GM18951 (cell line): ENCODE data around the gene DCUN1D3.

Source experiments
- POLR2A ChIP-seq: IDR thresholded peaks from 4 replicates; pipeline ENCODE4 v1.6.1; 2011; ENCODE audit warnings: mild to moderate bottlenecking; ENCODE audit not compliant: insufficient read length, insufficient read depth; ENCODE audit errors: extremely low read depth
- in situ Hi-C: fragments of 300-500 bp; cut with MboI; formaldehyde crosslinking; loops from one replicate; pipeline ENCODE4 v1.12.0; 2022; ENCODE audit warnings: low sequenced_read_pairs, mixed read lengths, inconsistent platforms; ENCODE audit not compliant: unreplicated experiment

The DCUN1D3 gene

DNA sequence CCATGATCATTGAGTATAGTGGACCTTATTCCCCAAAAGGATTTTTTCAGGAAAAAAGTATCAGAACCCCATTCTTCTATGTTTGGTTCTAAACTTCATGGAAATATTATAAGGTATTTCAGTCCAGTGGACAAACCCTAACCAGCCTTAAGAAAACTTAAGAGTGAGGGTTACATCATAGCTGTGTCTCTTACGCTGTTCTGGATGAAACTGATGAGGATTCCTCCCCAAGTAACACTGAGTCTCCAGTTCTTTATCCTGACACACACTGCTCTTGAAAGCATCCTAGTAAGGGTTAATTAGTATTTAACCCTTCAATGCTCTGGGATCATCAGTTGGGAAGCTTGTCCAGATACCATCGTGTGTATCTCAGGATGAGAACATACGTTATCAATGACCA, 5.4 kb upstream of the DCUN1D3 start:
- no peak for TF ChIP-seq POLR2A
- in situ Hi-C loops, result no loop called here

DNA sequence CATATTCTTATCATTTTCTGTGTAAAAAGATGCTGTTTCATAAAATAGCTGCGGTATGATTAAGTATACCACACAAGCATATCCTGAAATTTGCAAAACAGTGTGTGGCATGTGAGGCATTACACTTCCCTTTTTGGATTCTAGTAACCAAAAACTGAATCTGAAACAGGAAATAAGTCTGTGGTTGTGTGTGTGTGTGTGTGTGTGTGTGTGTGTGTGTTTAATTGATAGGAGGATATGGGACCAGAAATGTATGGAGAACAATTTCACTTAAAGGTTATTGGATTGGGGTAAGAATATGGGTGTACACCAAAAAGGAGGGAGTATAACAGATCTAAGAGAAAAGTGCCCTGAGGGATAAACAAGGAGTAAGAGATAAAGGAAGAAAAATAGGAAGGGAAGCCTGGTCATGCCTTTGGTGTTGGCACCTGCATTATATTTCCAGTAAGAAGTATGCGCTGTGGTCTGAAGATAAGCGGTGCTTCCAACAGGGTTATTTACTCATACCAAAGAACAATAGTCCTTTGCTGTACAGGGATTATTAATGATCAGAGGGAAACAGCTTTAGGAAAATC, 4.4 kb upstream of the DCUN1D3 start:
- in situ Hi-C loops, result no loop called here
- no peak for TF ChIP-seq POLR2A

DNA sequence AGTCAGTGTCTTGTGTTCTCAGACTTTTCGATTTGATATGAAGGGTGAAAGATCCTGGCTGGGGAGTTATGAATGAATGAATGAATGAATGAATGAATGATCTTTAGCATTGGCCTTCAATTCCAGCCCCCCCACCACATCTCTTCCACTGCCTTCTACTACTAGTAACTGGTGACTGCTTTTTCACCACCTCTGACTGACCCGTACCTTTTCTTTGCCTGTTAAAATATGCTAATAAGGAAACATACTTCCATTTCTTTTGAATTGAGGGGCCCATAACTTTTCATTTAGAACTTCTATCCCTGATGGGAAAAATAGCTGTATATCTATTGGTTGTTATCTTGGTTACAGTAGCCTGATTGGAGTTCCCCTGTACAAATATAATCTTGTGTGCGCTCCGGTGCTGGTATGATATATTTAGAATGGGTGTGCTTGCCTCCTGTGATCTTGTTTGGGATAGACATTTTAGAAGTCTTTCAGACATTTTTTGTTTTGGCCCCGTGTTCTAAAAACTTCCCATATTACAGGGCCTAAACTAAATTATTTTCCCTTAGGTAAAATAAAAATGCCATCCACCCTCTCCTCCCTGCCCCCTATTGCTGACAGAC, 3.8 kb upstream of the DCUN1D3 start:
- no peak for TF ChIP-seq POLR2A

DNA sequence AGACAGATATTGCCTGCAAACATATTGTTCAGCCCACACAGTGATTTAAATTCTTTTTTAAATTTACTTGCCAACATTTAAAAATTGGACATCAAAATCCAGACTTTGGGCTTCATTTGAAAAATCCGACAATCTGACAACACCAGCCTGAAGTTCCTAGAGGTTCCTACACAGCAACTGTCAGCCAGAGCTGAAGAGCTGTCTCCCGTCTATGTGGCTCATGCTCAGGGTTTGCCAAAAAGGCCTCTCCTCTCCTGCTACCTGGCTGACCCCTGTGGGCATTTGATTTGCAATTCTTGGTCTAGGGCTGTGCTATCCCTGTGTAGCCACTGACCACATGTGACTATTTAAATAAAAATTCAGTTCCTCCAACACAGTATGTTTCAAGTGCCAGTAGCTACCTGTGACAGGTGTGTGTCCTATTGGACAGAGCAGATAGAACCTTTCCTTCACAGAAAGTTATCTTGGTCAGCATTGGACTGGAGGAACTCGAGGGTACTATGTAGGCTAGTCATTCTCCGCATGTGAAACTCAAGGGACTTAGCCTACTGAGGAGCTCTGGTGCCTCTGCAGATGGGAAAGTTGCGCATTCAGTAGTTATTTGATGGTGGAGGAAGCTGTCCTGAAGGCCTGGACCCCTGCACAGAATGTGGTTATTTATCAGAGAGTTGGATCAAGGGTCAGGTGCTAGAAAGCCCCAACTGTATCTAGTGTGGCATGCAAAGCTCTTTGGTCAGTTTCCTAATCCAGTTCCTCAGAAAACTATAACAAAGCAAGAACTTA, 3.1 kb upstream of the DCUN1D3 start:
- in situ Hi-C loops, result no loop called here
- no peak for TF ChIP-seq POLR2A

More for the DNA sequence above, 3.8 kb upstream of the DCUN1D3 start:
- in situ Hi-C loops, result no loop called here

DNA sequence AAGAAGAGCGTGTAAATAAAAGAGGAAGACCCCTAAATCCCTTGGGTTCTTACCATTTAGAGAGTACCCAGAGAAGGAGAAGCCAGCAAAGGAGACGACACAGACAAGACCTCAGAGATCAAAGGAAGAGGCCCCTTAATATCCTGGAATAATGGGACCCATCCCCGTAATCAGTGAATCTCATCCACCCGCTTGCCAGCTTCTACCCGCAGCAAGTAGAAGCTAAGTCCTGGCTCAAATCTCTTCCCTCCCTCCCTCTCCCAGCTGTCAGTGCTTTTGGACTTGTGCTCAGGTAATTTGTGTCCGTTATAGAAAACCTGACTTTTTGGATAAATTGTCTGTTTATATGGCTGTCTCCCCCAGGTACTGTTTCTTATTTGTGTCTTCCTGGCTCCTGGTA, 2.3 kb upstream of the DCUN1D3 start:
- in situ Hi-C loops, result no loop called here
- no peak for TF ChIP-seq POLR2A

DNA sequence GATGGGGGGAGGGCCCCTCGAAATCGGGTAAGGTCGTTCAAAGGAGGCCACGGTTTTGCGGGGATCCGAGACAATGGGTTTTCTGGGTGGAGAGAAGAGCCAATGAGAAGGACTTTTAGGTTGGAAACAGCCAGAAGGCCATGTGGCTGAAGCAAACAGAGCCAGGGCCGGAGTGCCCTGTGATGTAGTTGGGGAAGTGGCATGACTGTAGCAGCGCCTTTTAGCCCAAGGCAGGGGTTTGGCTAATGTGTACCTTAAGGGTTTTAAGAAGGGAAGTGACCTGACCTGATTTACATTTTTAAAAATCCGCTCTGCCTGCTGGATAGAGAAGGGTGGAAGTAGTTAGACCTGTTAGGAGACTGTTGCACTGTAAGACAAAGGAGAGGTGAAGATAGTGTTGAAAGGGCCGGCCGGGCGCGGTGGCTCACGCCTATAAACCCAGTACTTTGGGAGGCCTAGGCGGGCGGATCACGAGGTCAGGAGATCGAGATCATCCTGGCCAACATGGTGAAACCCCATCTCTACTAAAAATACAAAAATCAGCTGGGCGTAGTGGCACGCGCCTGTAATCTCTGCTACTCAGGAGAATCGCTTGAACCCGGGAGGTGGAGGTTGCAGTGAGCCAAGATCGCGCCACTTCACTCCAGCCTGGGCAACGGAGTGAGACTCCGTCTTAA, 1.4 kb upstream of the DCUN1D3 start:
- in situ Hi-C loops, result no loop called here
- TF ChIP-seq POLR2A, result peak; percentile 62

DNA sequence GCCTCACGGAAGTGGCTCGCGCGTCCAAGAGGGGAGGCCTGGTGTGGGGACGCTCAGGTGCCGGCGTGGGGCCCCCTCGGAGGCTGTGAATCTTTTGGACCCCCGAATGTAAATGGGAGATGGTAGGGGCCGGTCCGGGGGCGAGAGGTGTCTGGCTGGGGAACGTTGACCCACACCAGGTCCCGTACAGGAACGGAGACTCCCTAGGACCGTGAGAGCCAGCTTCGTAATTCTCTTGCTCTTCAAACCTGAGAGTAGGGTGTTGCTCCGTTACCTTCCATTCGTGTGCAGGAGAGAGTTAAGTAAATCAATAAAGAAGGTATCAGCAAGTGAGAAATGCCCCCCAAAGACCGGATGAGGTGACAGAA, 894 bp upstream of the DCUN1D3 start:
- in situ Hi-C loops, result no loop called here

DNA sequence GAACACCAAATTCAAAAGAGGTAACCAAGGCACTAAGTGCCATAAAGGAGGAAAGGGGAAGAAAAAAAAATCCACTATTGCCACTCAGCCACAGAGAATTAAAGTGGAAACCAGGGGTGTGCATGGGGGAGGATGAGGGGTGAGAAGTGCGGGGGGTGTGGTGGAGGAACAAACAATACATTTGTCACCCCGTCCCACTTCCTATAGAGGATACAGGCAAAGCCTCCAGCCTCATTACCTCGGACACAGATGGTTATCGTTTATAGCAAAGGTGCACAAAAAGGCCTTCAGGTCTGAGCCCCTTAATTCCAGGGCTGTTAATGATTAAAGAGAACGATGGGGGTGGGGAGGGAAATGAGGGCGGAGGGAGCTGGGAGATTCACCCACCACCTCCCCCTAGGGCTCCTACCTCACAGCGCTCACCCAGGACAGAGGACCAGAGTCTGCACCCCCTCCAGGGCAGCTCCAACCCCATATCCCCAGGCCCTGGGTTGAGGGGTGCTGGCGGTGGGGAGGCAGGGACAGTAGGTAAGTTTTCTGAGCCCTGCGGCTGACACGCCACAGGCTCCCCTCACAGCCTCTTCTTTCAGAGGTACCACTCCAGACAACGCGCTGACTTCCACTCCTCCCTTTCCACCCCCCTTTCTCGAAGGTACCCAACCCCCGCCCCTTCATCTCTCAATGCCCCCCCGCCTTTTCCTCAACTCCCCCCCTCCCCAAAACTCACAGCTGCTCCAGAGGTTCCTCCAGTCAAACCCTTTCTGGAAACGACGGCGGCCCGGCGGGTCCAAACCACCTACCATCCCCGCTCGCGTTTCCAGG, 470 bp downstream of the DCUN1D3 start:
- no peak for TF ChIP-seq POLR2A
- in situ Hi-C loops, result no loop called here

More for the DNA sequence above, 894 bp upstream of the DCUN1D3 start:
- no peak for TF ChIP-seq POLR2A

DNA sequence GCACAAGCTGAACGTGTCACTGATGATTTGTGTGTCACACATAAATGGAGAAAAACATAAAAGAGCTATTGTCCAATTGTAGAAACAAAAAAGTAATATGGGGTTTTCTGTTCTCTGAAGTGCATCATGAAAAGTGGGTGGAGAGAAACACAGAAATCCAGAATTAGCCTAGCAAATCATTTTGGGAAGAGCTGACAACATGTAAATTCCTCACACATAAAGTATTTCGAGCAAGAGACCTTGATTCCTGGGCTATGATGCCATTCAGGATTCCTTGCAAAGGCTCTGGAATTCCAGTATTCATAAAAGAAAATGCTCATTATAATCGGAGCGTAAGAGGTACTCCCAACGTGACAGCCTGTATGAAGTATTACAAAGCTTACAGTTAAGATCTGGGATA, 1.1 kb downstream of the DCUN1D3 start:
- TF ChIP-seq POLR2A, result no peak
- in situ Hi-C loops, result no loop called here

DNA sequence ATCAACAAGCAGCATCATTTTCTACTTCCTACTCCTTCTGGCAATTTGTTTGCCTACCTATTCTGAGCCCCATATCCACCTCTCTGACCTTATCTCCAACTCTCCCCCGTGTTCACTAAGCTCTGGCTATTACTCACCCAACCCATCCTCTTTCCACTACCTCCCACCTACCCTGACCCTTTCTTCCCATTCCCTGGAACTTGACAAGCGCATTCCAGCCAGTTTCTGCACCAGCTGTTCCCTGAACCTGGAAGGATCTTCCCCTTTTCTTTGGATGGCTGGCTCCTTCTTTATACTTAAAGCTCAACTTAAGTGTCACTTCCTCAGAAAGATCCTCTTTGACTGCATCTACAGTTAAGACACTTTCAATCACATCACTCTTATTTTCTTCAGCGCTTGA, 2.2 kb downstream of the DCUN1D3 start:
- TF ChIP-seq POLR2A, result no peak
- in situ Hi-C loops, result no loop called here

DNA sequence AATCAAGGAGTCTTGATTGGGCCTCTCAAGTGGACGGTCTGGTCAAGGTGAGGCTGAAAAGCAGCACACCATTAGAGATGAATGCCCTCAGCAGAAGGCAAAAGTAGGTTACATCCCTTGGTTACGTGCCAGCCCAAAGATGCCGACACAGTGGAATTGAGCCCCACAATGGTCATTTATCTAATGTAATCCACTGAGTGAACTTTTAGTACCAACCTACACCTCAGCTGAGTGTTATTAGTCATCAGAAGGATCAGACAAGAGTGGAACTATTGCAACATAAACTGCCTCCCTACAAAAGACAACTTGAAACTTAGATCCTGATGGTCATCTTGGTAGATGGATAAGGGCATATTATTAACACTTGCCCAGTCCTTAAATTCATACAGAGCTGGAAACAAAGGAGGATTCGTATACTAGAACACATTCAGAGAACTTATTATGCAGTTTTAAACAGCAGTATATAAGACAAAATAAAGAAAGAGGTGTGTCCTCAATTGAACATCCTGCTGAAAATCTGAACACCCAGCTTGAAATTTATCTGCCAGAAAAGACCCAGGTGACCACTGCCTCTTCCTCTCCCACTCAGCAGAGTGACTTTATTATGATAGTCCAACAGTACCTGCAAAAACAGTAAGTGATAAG, 2.8 kb downstream of the DCUN1D3 start:
- no peak for TF ChIP-seq POLR2A
- in situ Hi-C loops, result no loop called here

DNA sequence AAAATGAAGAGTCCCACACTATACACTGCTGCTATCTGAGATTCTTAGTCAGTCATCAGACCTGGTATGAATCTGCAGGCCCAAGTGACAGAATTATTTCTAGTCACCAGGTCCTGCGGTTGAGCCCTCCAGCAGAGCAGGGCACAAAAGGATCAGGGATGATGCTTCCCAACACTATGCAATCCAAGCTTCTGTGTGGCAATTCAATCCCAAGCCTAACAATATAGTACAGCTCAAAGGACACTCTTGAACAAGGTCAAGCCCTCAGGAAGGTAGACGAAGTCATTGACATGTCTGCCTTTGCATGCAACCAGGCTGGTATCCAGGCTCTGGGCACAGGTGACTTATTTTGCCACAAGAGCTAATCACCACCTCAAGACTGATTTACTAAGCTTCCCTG, 5.8 kb downstream of the DCUN1D3 start:
- no peak for TF ChIP-seq POLR2A
- in situ Hi-C loops, result no loop called here

DNA sequence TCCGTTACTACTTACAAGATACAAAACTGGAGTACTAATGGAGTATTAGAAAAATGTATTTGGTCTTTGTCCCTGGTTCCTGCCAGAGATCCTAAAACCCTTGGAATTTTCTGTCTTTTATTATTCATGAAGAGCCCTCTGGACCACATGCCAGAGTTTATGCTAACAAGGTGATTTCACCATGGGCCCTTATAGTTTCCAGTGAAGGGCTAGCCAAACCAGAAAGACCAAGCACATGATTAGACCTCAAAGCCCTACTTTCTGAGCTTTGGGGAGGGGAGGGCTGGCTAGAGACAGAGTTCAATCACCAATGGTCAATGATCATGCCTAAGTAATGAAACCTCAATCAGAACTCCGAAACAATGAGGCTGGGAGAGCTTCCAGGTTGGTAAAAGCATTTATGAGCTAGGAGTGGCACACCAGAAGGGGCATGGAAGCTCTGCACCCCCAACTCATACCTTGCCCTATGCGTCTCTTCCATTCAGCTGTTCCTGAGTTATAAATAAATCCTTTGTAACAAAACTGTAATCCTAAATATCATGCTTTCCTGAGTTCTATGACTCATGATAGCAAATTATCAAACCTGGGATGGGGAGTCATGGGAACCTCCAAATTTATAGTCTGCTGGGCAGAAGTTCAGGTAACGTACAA, 10.4 kb downstream of the DCUN1D3 start:
- in situ Hi-C loops, result no loop called here
- TF ChIP-seq POLR2A, result no peak
